ENCODE measurements around the gene SUPT7L.
"Not testable (repeated sequence)": the region's sequence is repeated elsewhere in the genome, so short reads cannot be mapped to it uniquely, and the experiment has no call there.

Gene SUPT7L

DNA sequence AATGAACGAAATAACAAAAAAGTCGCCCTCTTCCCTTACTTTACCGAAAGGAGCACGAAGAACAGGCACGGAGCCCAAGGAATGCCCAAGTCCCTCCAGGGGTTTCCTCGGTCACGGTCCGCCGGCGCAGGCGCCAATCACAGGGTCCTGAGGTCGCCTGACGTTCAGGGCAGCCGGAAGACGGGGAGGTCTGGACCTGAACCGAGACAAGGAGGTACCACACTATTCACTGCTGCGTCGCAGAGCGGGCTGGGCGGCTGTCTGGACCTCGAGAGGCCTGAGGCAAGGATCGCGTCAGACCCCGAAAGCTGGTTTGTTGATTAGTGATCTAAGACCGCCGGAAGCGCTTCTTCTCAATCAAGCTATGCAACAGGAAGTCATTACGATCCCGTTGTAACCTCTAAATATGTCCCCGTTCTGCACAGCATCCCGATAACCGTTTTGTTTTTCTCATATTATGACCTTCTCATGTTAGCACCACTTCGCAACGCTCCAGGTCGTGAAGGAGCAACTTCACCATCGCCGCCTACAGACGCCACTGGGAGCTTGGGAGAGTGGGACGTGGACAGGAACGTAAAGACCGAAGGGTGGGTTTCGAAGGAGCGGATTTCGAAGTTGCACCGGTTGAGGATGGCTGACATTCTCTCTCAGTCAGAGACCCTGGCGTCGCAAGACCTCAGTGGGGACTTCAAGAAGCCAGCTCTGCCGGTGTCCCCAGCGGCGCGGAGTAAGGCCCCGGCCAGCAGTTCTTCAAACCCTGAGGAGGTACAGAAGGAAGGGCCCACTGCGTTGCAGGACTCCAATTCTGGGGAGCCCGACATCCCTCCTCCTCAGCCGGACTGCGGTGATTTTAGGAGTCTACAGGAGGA lies at the start of gene SUPT7L, which contains the start of gene SLC4A1AP:
TSS of gene SUPT7L (minus strand) at position 330 of the 869 bp plus-strand sequence. CDS start 1,422 bp downstream, outside the sequence.
TSS of gene SLC4A1AP (plus strand) at position 605 of the 869 bp plus-strand sequence. CDS start at position 631, 26 bp downstream.
- peak; percentile 60 for DNase-seq

DNA sequence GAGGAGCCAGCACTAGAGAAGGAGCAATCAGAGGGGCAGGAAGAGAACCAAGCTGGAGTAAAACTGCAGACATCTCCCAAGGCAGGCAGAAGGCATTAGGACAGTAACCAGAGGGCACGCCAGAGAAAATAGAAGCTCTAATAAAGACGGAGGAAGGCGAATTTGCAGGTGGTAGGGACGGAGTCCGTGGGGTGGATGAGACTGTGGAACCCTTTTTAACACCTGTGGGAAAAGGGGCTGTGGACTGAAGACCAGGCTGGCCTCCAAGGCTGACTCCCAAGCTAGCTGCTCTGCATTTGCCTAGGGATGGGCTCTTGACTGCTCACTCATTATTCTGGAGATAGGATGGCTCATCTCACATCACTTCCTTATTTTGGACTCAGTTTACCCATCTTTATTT lies 49.8 kb upstream of the SUPT7L start:
- DNase-seq = no peak

DNA sequence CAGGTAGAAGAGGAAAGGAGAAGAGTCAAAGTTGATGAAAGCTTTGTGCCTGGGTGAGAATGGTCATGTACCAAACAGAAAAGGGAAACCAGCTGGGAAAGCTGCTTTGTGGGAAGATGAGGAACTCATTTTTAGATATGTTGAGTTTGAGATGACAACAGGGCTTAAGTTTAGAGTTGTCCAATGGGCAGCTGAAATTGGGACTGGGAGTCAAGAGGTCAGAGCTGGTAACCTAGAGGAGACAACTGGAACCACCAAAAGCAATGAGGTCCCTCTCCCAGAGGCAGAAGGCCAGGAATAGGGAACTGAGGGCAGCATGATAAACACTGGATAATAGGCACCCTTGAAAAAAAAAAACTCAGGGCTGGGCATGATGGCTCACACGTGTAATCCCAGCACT lies 49.1 kb upstream of the SUPT7L start:
- no peak for DNase-seq

- DNase-seq = no peak
Observed at GRCh38 chr2:27711804-27712203, 48.4 kb upstream of the SUPT7L start.

- no peak for DNase-seq
Observed at GRCh38 chr2:27710640-27711430, 47.4 kb upstream of the SUPT7L start.

DNA sequence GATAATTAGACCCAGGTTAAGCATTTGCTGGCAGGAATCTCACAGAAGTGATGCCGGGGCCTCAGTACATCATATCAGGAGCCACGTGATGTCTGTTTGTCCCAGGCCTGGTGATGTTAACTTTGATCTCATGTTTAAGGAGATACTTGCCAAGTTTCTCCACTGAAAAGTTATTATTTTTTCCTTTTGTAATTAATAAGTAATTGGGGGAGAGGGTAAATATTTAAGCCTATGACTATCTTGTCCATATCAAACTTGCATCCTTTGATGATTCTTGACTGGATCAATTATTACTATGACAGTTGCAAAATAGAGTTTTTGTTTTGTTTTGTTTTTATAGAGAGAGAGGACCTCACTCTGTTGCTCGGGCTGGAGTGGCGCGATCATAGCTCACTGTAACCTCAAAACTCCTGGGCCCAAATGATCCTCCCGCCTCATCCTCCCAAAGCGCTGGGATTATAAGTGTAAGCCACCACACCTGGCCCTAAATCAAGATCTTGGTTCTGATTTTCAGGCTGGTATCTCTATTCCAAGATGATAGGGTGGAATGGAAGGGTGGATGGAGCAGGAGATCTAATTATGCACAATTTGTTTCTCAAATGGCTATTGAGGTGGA lies 46.7 kb upstream of the SUPT7L start:
- DNase-seq = no peak

- no peak for DNase-seq
Observed at GRCh38 chr2:27709326-27709725, 45.9 kb upstream of the SUPT7L start.

DNA sequence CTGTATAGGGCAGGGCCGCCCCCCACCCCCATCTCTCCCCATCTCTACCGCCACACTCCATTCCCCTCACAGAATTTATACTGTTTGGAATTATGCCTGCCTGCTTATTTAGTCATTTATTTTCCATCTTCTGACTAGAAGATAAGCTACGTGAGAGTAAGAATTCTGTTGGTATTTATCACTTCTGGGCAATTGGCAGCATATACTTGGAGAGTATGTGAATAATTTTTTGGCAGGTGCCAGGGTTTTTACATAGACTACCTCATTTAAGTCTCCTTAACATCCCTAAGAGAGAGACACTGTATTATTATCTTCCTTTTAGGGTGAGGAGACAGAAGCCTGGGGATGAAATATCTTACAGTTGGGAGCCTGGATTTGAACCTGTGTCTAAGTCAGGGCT lies 45.3 kb upstream of the SUPT7L start:
- DNase-seq = no peak

GRCh38 chr2:27708257-27708654 lies 44.8 kb upstream of the SUPT7L start:
- no peak for DNase-seq

DNA sequence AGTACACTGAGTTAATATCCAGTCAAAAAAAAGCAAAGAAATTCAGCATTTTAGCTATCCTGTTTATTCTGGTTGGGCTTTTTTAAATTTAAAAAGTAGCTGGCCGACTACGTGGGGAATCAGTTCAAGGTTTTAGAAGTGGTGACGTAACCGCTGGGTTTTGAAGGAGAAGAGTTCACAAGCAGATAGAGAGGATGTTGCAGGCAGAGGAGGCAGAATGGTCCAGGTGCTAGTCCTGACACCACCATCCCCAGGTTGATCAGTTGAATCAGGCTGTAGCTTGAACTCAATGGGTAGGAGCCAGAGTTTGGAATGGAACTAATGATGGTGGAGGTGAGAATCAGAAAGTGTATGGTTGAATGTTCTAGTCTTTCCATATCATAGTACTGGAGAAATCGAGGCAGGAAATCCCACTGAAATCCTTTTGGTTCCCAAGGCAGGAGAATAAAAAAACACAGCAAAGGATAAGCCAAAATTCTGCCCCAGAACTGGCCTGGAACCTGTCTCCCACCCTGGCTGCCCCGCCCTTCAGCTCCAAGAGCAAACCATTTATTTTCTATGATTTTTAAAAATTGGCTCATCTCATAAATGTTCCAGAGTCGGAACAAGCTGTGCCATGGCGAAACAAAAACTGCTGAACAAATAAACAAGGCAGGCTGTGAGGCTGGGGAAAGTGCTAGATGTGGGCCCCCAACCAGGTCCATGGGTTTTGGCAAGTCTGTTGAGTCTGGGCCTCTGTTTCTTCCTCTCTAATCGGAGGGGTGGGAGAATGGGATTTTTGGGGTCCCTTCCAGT lies 44.2 kb upstream of the SUPT7L start:
- no peak for DNase-seq

- DNase-seq = no peak
Observed at GRCh38 chr2:27705851-27706622, 42.6 kb upstream of the SUPT7L start.

GRCh38 chr2:27704342-27704876 lies 41.0 kb upstream of the SUPT7L start:
- no peak for DNase-seq

GRCh38 chr2:27703638-27704341 lies 40.4 kb upstream of the SUPT7L start:
- DNase-seq = peak; percentile 28

DNA sequence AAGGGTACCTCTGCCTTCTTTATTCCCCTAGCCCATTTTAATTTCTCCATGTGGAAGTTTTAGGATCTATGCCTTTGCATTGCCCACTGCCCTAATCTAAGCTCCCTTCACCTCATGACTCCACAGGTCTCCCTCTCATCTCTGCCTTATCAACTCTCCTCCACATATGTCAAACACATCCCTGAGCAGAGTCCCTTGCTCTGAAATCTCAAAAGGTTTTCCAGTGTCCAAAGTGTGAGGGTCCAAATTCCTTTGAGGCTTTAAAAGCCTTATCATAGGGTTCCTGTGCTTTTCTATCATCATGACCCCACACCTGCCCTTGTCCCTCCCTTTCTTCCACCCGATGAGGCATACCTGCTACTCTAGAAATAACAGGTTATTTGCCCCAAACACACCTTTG lies 38.9 kb upstream of the SUPT7L start:
- no peak for DNase-seq

- DNase-seq = no peak
Observed at GRCh38 chr2:27701676-27702075, 38.3 kb upstream of the SUPT7L start.

DNA sequence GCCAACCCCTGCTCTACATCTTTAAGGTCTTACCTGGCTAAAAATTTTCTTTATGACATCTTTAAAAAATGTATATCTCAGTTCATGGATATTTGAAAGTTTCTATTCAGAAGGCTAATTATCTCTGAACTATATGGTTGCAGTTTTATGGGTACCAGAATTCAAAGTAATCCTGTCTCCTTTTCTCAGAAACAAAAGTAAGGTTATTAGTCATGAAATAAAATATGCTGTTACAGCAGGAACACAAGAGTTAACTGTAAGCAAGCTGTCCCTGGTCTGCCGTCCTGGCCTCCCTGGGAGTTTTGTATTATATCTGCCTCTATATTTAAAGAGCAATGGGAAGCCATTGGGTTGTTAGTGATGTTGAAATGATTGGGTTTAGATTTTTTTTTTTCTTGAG lies 34.2 kb upstream of the SUPT7L start:
- DNase-seq = no peak

DNA sequence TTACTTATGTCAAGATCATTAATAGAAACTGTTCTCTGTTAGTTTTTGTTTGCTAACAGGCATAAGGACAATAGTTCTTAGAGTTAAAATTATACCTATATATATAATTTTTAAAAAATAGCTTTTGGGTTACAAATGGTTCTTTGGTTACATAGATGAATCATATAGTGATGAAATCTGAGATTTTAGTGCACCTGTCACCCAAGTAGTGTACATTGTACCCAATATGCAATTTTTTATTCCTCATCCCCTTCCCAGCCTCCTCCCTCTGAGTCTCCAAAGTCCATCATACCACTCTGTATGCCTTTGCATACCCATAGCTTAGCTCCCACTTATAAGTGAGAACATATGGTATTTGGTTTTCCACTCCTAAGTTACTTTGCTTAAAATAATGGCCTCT lies 26.6 kb upstream of the SUPT7L start:
- no peak for DNase-seq

DNA sequence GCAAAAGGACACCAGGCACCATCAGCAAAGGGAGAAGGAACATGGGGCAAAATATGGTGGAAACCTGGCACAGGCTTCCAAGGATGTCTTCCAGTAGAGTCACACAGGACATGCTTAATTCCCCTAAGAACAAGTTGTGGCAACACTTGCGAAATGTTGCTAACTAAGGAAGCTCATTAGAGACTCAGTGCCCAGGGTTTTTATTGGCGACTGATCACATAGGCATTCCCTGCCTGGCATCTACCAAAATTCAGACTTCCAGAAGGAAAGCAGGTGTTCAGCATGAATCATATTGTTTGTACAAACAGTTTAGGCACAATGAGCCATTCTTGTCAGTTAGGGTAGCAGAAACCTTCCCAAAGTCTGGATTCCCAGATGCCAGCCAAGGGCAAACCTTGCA lies 26.0 kb upstream of the SUPT7L start:
- DNase-seq = no peak

DNA sequence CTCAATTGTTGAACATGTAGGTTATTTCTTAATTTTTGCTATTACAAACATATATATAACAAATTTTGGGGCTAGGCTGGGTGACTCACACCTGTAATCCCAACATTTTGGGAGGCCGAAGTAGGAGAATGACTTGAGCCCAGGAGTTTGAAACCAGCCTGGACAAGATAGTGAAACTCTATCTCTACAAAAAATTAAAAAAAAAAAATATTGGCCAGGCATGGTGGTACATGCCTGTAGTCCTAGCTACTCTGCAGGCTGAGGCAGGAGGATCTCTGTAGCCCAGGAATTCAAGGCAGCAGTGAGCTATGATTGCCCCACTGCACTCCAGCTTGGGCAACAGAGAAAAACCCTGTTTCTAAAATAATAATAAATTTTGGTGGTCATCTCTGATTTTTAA lies 23.8 kb upstream of the SUPT7L start:
- DNase-seq = no peak

- no peak for DNase-seq
Observed at GRCh38 chr2:27685577-27685976, 22.2 kb upstream of the SUPT7L start.

DNA sequence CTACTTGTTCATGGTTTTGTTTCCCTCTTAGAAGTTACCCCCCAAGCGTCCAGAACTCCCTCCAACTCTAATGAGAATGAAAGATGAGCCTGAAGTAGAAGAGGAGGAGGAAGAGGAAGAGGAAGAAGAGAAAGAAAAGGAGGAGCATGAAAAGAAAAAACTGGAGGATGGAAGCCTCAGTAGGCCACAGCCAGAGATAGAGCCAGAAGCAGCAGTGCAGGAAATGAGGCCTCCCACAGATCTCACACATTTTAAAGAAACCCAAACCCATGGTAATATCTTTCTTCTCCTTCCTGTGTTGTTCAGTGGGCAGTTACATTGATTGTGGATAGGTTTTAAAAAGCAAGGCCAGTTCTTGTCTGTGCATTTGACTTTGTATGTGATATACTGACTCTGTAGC lies 21.6 kb upstream of the SUPT7L start:
- not testable (repeated sequence) for DNase-seq
